Activated effector memory CD4-positive, alpha-beta T cell treated with Interleukin-2 at 50 U/mL for 16 hours (primary cell): ENCODE measurements around the gene HES5.

Experiments
- DNase-seq: peaks from one replicate; pipeline ENCODE4 v3.0.0-alpha.2; 2020

HES5 gene

GRCh38 chr1:2546515-2547209, 16.6 kb upstream of the HES5 start:
- peak; percentile 78 for DNase-seq

- DNase-seq: peak; percentile 88
Observed at GRCh38 chr1:2545754-2546514, 15.9 kb upstream of the HES5 start.

- DNase-seq: no peak
Observed at GRCh38 chr1:2544875-2545640, 15.0 kb upstream of the HES5 start.

- no peak for DNase-seq
Observed at GRCh38 chr1:2544093-2544874, 14.2 kb upstream of the HES5 start.

- DNase-seq: no peak
Observed at GRCh38 chr1:2543543-2544092, 13.6 kb upstream of the HES5 start.

- DNase-seq: no peak
Observed at GRCh38 chr1:2542246-2542915, 12.3 kb upstream of the HES5 start.

GRCh38 chr1:2541619-2542245, 11.7 kb upstream of the HES5 start:
- no peak for DNase-seq

GRCh38 chr1:2540816-2541492, 10.9 kb upstream of the HES5 start:
- DNase-seq: no peak

GRCh38 chr1:2539312-2539907, 9.3 kb upstream of the HES5 start:
- DNase-seq: no peak

GRCh38 chr1:2538872-2539271, 8.8 kb upstream of the HES5 start:
- no peak for DNase-seq

- no peak for DNase-seq
Observed at GRCh38 chr1:2538376-2538775, 8.3 kb upstream of the HES5 start.

- DNase-seq: no peak
Observed at GRCh38 chr1:2537784-2538115, 7.7 kb upstream of the HES5 start.

GRCh38 chr1:2535981-2536380, 5.9 kb upstream of the HES5 start:
- no peak for DNase-seq

GRCh38 chr1:2535455-2535854, 5.4 kb upstream of the HES5 start:
- DNase-seq: no peak

GRCh38 chr1:2534687-2535441, 4.8 kb upstream of the HES5 start:
- DNase-seq: no peak

GRCh38 chr1:2534315-2534686, 4.2 kb upstream of the HES5 start:
- no peak for DNase-seq

GRCh38 chr1:2533365-2533764, 3.3 kb upstream of the HES5 start:
- DNase-seq: no peak

- no peak for DNase-seq
Observed at GRCh38 chr1:2532485-2533160, 2.6 kb upstream of the HES5 start.
